ENCODE results near the gene BORCS5. TPM values are rescaled to one million over a fixed set of nuclear protein-coding genes. Genes with fewer than 3 reads are reported as not detected.
A peak's percentile ranks its signal among the peaks of the same experiment; 100 is the strongest.
"Not testable (repeated sequence)": the region's sequence is repeated elsewhere in the genome, so short reads cannot be mapped to it uniquely, and the experiment has no call there.

BORCS5 gene
- total RNA-seq, 1 donor: 18.3 TPM

DNA sequence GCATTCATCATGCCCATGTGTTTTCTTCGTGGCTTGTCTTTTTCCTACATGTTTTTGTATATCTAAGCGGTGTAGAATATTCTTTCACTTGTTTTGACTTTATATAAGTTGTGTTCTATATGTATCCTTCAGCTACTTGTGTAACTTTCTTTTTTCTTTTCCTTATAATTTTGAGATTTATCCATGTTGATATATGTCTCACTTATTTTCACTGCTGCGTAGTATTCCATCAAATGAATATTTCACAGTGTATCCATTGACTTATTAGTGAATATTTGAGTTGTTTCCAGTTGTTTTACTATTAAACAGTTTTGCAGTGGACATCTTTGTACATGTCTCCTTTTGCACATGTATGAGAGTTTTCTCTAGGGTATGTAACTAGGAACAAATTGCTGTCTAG is 43.9 kb downstream of the BORCS5 start:
- DNase-seq (ENCODE audit: low read depth): no peak
- TF ChIP-seq, protein P1, sequence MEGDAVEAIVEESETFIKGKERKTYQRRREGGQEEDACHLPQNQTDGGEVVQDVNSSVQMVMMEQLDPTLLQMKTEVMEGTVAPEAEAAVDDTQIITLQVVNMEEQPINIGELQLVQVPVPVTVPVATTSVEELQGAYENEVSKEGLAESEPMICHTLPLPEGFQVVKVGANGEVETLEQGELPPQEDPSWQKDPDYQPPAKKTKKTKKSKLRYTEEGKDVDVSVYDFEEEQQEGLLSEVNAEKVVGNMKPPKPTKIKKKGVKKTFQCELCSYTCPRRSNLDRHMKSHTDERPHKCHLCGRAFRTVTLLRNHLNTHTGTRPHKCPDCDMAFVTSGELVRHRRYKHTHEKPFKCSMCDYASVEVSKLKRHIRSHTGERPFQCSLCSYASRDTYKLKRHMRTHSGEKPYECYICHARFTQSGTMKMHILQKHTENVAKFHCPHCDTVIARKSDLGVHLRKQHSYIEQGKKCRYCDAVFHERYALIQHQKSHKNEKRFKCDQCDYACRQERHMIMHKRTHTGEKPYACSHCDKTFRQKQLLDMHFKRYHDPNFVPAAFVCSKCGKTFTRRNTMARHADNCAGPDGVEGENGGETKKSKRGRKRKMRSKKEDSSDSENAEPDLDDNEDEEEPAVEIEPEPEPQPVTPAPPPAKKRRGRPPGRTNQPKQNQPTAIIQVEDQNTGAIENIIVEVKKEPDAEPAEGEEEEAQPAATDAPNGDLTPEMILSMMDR (IDR thresholded peaks at IDR 0.05; ENCODE audit: insufficient read depth, low read length): no peak
- no peak overlapping the region for H3K4me3 ChIP-seq (ENCODE audit: low read depth, low read length)

DNA sequence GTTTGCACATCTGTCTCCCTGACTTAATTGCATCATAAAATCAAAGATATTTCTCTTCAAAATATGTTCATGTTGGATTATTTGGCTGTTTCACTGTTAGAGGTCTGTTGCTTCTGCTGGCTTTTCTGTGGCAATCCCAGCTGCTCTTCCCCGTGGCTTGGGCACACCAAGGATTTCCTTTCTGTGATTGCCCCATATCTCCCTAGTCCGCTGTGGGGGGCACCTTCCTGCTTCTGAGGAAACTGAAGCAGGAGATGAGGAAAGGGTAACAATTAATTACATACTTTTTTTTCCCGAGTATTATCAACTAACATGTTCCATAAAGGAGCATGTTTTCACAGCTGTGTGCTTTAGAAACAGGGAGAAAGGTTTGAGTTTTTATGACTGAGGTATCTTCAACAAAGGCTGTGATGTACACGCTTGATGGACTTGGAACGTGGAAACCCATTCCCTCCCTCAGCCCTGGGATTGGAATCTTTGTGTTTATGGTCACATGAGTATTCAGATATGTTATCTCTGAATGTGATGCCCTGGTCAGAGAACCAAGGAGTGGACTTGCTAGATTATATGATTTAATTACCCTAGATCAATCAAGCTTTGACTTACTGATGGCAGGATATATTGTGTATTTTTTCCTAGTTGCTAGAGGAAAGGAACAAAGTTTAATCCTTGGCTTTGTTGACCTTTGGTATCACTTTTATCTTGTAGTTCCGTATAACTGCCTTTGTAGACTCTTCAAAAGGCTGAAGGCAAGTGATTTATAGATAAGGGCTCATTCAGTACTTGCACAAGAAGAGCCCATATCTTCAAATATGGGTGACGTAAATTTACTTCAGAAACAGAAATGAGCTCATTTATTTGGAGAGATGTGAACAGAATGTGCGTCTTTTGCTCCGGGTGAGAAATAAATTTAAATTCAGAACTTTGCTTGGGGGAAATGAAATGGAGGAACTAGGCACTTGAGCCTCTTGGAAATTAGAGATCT is 46.7 kb downstream of the BORCS5 start:
- no peak overlapping the region for H3K4me3 ChIP-seq (ENCODE audit: low read depth, low read length)
- TF ChIP-seq, protein P1 (IDR thresholded peaks at IDR 0.05; ENCODE audit: insufficient read depth, low read length): no peak
- DNase-seq (ENCODE audit: low read depth): no peak

DNA sequence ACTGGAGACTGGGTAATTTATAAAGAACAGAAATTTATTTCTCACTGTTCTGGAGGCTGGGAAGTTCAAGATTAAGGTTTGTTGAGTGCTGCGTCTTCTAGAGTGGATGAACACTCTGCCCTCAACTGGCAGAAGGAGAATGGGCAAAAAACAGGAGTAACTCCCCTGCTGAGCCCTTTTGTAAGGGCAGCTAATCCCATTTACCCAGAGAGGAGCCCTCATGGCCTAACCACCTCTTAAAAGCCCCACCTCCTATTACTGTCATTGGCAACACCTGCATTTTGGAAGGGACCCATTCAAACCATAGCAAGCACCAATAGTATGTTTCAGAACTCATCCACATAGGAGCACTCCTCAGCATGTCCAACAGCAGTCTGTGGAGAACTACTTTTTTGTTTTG is 47.4 kb downstream of the BORCS5 start:
- H3K4me3 ChIP-seq (ENCODE audit: low read depth, low read length): no peak overlapping the region
- TF ChIP-seq, protein P1 (IDR thresholded peaks at IDR 0.05; ENCODE audit: insufficient read depth, low read length): no peak
- DNase-seq (ENCODE audit: low read depth): no peak

DNA sequence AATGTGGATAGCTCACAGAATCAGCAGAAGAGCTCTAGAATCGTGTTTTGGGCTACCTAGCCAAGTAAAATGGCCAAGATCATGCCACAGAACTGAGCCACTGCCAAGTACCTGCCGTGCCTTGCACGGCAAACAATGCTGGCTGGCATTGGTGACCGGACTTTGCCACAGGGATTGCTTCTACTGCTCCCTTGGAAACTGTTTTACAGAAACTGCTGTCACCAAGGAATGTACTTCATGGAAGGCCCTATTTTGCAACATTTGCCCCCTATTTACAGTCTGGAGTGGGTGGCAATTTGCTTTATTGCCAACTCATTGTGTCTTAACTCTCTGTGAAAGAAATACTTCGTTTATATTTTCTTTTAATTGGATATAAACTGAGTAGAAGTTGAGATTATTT is 49.0 kb downstream of the BORCS5 start:
- H3K4me3 ChIP-seq (ENCODE audit: low read depth, low read length): no peak overlapping the region
- peak; percentile 20 for DNase-seq (ENCODE audit: low read depth)
- TF ChIP-seq, protein P1 (IDR thresholded peaks at IDR 0.05; ENCODE audit: insufficient read depth, low read length): no peak

DNA sequence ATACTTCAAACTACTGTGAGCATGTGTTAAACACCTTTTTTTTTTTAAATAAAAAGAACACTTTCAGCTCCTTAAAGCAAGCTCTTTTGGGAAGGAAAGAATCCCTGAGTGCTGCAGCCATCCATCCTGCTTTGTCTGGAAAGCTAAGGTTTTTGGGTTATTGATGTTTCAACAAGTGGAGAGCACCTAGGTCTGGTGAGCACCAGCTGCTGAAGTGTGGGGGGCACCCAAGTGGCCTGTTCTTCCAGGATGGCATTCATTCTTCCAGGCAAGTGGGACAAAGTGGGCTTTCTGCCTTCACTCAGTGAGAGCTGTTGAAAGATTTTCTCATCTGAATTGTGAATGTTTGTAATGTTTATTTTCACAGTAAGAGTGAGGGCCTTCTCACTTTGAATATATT is 49.9 kb downstream of the BORCS5 start:
- DNase-seq (ENCODE audit: low read depth): no peak
- H3K4me3 ChIP-seq (ENCODE audit: low read depth, low read length): no peak overlapping the region
- TF ChIP-seq, protein P1 (IDR thresholded peaks at IDR 0.05; ENCODE audit: insufficient read depth, low read length): no peak

DNA sequence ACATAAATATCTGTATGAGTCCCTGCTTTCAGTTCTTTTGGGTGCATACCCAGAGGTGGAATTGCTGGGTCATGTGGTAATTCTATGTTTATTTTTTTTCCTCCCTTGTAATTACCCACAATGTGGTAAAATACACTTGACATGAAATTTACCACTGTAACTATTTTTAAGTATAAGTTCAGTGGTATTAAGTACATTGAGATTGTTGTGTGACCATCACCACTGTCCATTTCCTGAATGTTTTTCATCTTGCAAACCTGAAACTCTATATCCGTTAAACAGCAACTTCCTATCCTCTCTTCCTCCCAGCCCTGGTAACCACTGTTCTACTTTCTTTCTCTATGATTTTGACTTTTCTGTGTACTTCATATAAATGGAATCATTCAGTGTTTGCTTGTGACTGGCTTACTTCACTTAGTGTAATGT is 51.4 kb downstream of the BORCS5 start:
- H3K4me3 ChIP-seq (ENCODE audit: low read depth, low read length): no peak overlapping the region

DNA sequence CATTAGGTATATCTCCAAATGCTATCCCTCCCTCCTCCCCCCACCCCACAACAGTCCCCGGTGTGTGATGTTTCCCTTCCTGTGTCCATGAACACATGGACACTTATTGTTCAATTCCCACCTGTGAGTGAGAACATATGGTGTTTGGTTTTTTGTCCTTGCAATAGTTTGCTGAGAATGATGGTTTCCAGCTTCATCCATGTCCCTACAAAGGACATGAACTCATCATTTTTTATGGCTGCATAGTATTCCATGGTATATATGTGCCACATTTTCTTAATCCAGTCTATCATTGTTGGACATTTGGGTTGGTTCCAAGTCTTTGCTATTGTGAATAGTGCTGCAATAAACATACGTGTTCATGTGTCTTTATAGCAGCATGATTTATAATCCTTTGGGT is 52.5 kb downstream of the BORCS5 start:
- DNase-seq (ENCODE audit: low read depth); H3K4me3 ChIP-seq (ENCODE audit: low read depth, low read length): not testable (repeated sequence)

More for the DNA sequence above, 51.4 kb downstream of the BORCS5 start:
- DNase-seq (ENCODE audit: low read depth): no peak
- TF ChIP-seq, protein P1 (IDR thresholded peaks at IDR 0.05; ENCODE audit: insufficient read depth, low read length): no peak

All from fibroblast of the aortic adventitia (primary cell).